Body of pancreas (tissue), 4 donors: Measurements from ENCODE around the gene DAND5.

Experiments
- CTCF ChIP-seq, 7 experiments: fragments of 450-650 bp in 4 of 7; fragments of 200-600 bp in 3 of 7; sonication (generic) in 3 of 7; IDR thresholded peaks; one replicate each; pipeline ENCODE4 v1.5.1; 2016 to 2019; ENCODE audit warnings: antibody characterized with exemption in 7 of 7
- POLR2A ChIP-seq, 3 donors: fragments of 450-650 bp; IDR thresholded peaks; one replicate each; pipeline ENCODE4 v1.6.1; 2016; ENCODE audit warnings: antibody characterized with exemption in 3 of 3, mild to moderate bottlenecking in 2 of 3

- no peak for TF ChIP-seq CTCF (IDR thresholded peaks at IDR 0.05)
- TF ChIP-seq POLR2A (IDR thresholded peaks at IDR 0.05) = no peak
Measured at GRCh38 chr19:13006431-13007281, 37.3 kb downstream of the DAND5 start.
